Liver (tissue), 9 donors: Measurements from ENCODE around the gene CBR3. TPM values are rescaled to one million over a fixed set of nuclear protein-coding genes. Genes with fewer than 3 reads are reported as not detected.

Experiments
- DNase-seq: peaks from one replicate; pipeline ENCODE4 v3.0.0-alpha.2; 2017; ENCODE audit warnings: low spot score
- H3K27ac ChIP-seq, 2 donors: one replicate each; pipeline ENCODE4 v1.7.0; 2013; ENCODE audit warnings: inconsistent platforms in 2 of 2, low read length in 2 of 2, control low read depth in 1 of 2, low read depth in 1 of 2, mild to moderate bottlenecking in 1 of 2
- H3K27me3 ChIP-seq, 4 donors: one replicate each; pipeline versions ENCODE4 v1.6.1 to v1.7.0; 2013; ENCODE audit warnings: low read length in 3 of 4, inconsistent platforms in 1 of 4, mild to moderate bottlenecking in 1 of 4, moderate library complexity in 1 of 4; ENCODE audit not compliant: control insufficient read depth in 4 of 4, insufficient read depth in 4 of 4
- H3K36me3 ChIP-seq, 4 donors: one replicate each; pipeline versions ENCODE4 v1.6.1 to v1.7.0; 2013; ENCODE audit warnings: low read length in 3 of 4, mild to moderate bottlenecking in 3 of 4, low read depth in 1 of 4, moderate library complexity in 1 of 4; ENCODE audit not compliant: control insufficient read depth in 4 of 4, insufficient read depth in 3 of 4
- H3K4me1 ChIP-seq, 4 donors: one replicate each; pipeline versions ENCODE4 v1.6.1 to v1.7.0; 2013; ENCODE audit warnings: low read length in 3 of 4, mild to moderate bottlenecking in 3 of 4, moderate library complexity in 1 of 4; ENCODE audit not compliant: control insufficient read depth in 4 of 4, insufficient read depth in 4 of 4
- H3K4me3 ChIP-seq, 3 donors: one replicate each; pipeline versions ENCODE4 v1.6.1 to v1.7.0; 2013; ENCODE audit warnings: low read length in 3 of 3, control low read depth in 1 of 3, low read depth in 1 of 3, mild to moderate bottlenecking in 1 of 3
- H3K9ac ChIP-seq, 2 donors: one replicate each; pipeline ENCODE4 v1.7.0; 2013; ENCODE audit warnings: low read length in 2 of 2, mild to moderate bottlenecking in 2 of 2, moderate library complexity in 2 of 2, control low read depth in 1 of 2, low read depth in 1 of 2
- H3K9me3 ChIP-seq, 4 donors: one replicate each; pipeline versions ENCODE4 v1.6.1 to v1.7.0; 2013; ENCODE audit warnings: low read length in 3 of 4; ENCODE audit not compliant: control insufficient read depth in 4 of 4
- ATF3 ChIP-seq: IDR thresholded peaks from 2 replicates; pipeline ENCODE4 v1.6.1; 2016; ENCODE audit warnings: antibody characterized with exemption
- CTCF ChIP-seq: fragments of 150-350 bp; IDR thresholded peaks from 2 replicates; pipeline ENCODE4 v1.5.1; 2017; ENCODE audit warnings: improper control_type of control experiment, low read depth, low read length; ENCODE audit not compliant: missing input control
- EGR1 ChIP-seq, 2 donors: IDR thresholded peaks; 2 replicates each; pipeline ENCODE4 v1.6.1; 2016 to 2018; ENCODE audit warnings: antibody characterized with exemption in 2 of 2, low read depth in 2 of 2
- FOXA1 ChIP-seq: IDR thresholded peaks from 2 replicates; pipeline ENCODE4 v1.6.1; 2016; ENCODE audit warnings: antibody characterized with exemption
- FOXA2 ChIP-seq: IDR thresholded peaks from 2 replicates; pipeline ENCODE4 v1.6.1; 2016; ENCODE audit warnings: antibody characterized with exemption
- GABPA ChIP-seq, 2 donors: IDR thresholded peaks in 1 of 2; conservative IDR thresholded peaks in 1 of 2; 2 replicates each; pipeline ENCODE4 v1.6.1; 2016; ENCODE audit warnings: antibody characterized with exemption in 2 of 2, mild to moderate bottlenecking in 1 of 2, moderate library complexity in 1 of 2
- HNF4G ChIP-seq: IDR thresholded peaks from 2 replicates; pipeline ENCODE4 v1.6.1; 2016; ENCODE audit warnings: antibody characterized with exemption
- JUND ChIP-seq, 2 donors: IDR thresholded peaks; 2 replicates each; pipeline ENCODE4 v1.6.1; 2016; ENCODE audit warnings: antibody characterized with exemption in 2 of 2
- MAX ChIP-seq: IDR thresholded peaks from 2 replicates; pipeline ENCODE4 v1.6.1; 2016; ENCODE audit warnings: antibody characterized with exemption
- NR2F2 ChIP-seq: IDR thresholded peaks from 2 replicates; pipeline ENCODE4 v1.6.1; 2016; ENCODE audit warnings: antibody characterized with exemption
- RAD21 ChIP-seq, 2 donors: IDR thresholded peaks; 2 replicates each; pipeline ENCODE4 v1.6.1; 2016; ENCODE audit warnings: antibody characterized with exemption in 2 of 2, mild to moderate bottlenecking in 2 of 2
- REST ChIP-seq: IDR thresholded peaks from 2 replicates; pipeline ENCODE4 v1.6.1; 2016; ENCODE audit warnings: antibody characterized with exemption, mild to moderate bottlenecking
- RXRA ChIP-seq, 2 donors: IDR thresholded peaks; 2 replicates each; pipeline ENCODE4 v1.6.1; 2017 to 2018; ENCODE audit warnings: antibody characterized with exemption in 2 of 2, mild to moderate bottlenecking in 1 of 2
- SP1 ChIP-seq: IDR thresholded peaks from 2 replicates; pipeline ENCODE4 v1.6.1; 2018; ENCODE audit warnings: antibody characterized with exemption, mild to moderate bottlenecking
- TAF1 ChIP-seq: conservative IDR thresholded peaks from 2 replicates; pipeline ENCODE4 v1.6.1; 2016; ENCODE audit warnings: antibody characterized with exemption, mild to moderate bottlenecking
- YY1 ChIP-seq: IDR thresholded peaks from 2 replicates; pipeline ENCODE4 v1.6.1; 2016; ENCODE audit warnings: antibody characterized with exemption, mild to moderate bottlenecking
- ZBTB33 ChIP-seq: IDR thresholded peaks from 2 replicates; pipeline ENCODE4 v1.6.1; 2016; ENCODE audit warnings: antibody characterized with exemption
- WGBS: extraction: QIAGEN DNeasy Blood & Tissue Kit; methylation state at CpG from one replicate; pipeline ENCODE4 v1.1.7; 2013; 5-methylcytosine and 5-hydroxymethylcytosine counted together
- polyA plus RNA-seq, 2 donors: library from polyadenylated mRNA; stranded (reverse) in 1 of 2; unstranded in 1 of 2; fragments of 200-250 nt in 1 of 2; fragments of >200 nt in 1 of 2; fragmentation: Nextera tagmentation in 1 of 2; extraction: Ambion mirVana in 1 of 2; gene quantifications; one replicate each; pipeline versions ENCODE4 v1.2.1 to v1.2.3, GENCODE V29; 2013 to 2015
- total RNA-seq, 2 donors: library from RNA; depleted of rRNA; stranded (reverse); fragments of >200 nt; gene quantifications; one replicate each; pipeline ENCODE4 v1.2.3, GENCODE V29; 2014
- donor health status: healthy.
- donor health status: healthy.
- donor health status: healthy.
- donor health status: healthy.
- donor health status: healthy.

CBR3 gene
- total and polyA plus RNA-seq, 4 donors, result 0.31 to 0.70 (median 0.47) TPM

- Histone ChIP-seq H3K27me3 (no peaks in the 10 kb centered on the region), H3K4me3 (no peak overlapping the region), H3K9me3 (no peaks in the 10 kb centered on the region), H3K36me3 (peaks cover 0 to 2% (median 0%) of the 10 kb centered on the region in 4 donors), H3K9ac (no peak overlapping the region), H3K4me1 (peaks cover 4 to 18% (median 8%) of the 10 kb centered on the region in 4 donors), H3K27ac (no peak overlapping the region)
- 88% methylated on average over 11 of the region's 11 CpGs for WGBS
- TF ChIP-seq YY1, result no peak
- TF ChIP-seq SP1, result no peak
- TF ChIP-seq HNF4G, result no peak
- no peak for TF ChIP-seq RXRA (IDR thresholded peaks at IDR 0.05)
- TF ChIP-seq RAD21 (IDR thresholded peaks at IDR 0.05), result no peak
- no peak for TF ChIP-seq JUND (IDR thresholded peaks at IDR 0.05)
- no peak for TF ChIP-seq EGR1 (IDR thresholded peaks at IDR 0.05; ENCODE audit: low read depth in 2 of 2)
- no peak for TF ChIP-seq ZBTB33
- no peak for TF ChIP-seq NR2F2
- TF ChIP-seq FOXA2, result no peak
- no peak for TF ChIP-seq FOXA1
- TF ChIP-seq MAX, result no peak
- no peak for TF ChIP-seq TAF1
- DNase-seq, result no peak
These were observed 30.5 kb downstream of the CBR3 start for GRCh38 chr21:36165356-36165755.

GRCh38 chr21:36166705-36167104 lies 31.8 kb downstream of the CBR3 start:
- Histone ChIP-seq H3K9ac (no peak overlapping the region), H3K9me3 (no peaks in the 10 kb centered on the region), H3K27ac (no peak overlapping the region), H3K27me3 (no peaks in the 10 kb centered on the region), H3K4me3 (no peak overlapping the region), H3K36me3 (peaks cover 0 to 2% (median 0%) of the 10 kb centered on the region in 4 donors), H3K4me1 (peaks cover 4 to 22% (median 8%) of the 10 kb centered on the region in 4 donors)
- 88% methylated on average over 7 of the region's 7 CpGs for WGBS
- TF ChIP-seq RAD21 (IDR thresholded peaks at IDR 0.05) (no peak), SP1 (no peak), GABPA (IDR thresholded peaks at IDR 0.05 in 1 of 2, conservative IDR thresholded peaks at IDR 0.05 in 1 of 2) (no peak), FOXA2 (no peak), MAX (no peak), HNF4G (no peak), YY1 (no peak), CTCF (no peak), JUND (IDR thresholded peaks at IDR 0.05) (no peak), ATF3 (no peak), ZBTB33 (no peak), REST (no peak), TAF1 (no peak), FOXA1 (no peak)
- DNase-seq, result no peak
